ENCODE data around the gene GRB10.

The GRB10 gene

GRCh38 chr7:50687096-50687495, 95.6 kb downstream of the GRB10 start:
- FAIRE-seq (no peak), DNase-seq (ENCODE audit: insufficient read length, low spot score) (no peak)
- TF ChIP-seq CTCF (IDR thresholded peaks at IDR 0.05; ENCODE audit: insufficient read depth, missing control alignments), result no peak

GRCh38 chr7:50685135-50686065, 97.3 kb downstream of the GRB10 start:
- no peak for TF ChIP-seq CTCF (IDR thresholded peaks at IDR 0.05; ENCODE audit: insufficient read depth, missing control alignments)
- no peak for FAIRE-seq
- no peak for DNase-seq (ENCODE audit: insufficient read length, low spot score)

- no peak for DNase-seq (ENCODE audit: insufficient read length, low spot score)
- FAIRE-seq, result no peak
- no peak for TF ChIP-seq CTCF (IDR thresholded peaks at IDR 0.05; ENCODE audit: insufficient read depth, missing control alignments)
Measured at GRCh38 chr7:50684713-50685075, 98.0 kb downstream of the GRB10 start.

- TF ChIP-seq CTCF (IDR thresholded peaks at IDR 0.05; ENCODE audit: insufficient read depth, missing control alignments), result no peak
- no peak for FAIRE-seq
- DNase-seq (ENCODE audit: insufficient read length, low spot score), result no peak
Measured at GRCh38 chr7:50684011-50684712, 98.5 kb downstream of the GRB10 start.

GRCh38 chr7:50682573-50682972, 100.1 kb downstream of the GRB10 start:
- FAIRE-seq (no peak), DNase-seq (ENCODE audit: insufficient read length, low spot score) (no peak)
- no peak for TF ChIP-seq CTCF (IDR thresholded peaks at IDR 0.05; ENCODE audit: insufficient read depth, missing control alignments)

- no peak for DNase-seq (ENCODE audit: insufficient read length, low spot score)
- TF ChIP-seq CTCF (IDR thresholded peaks at IDR 0.05; ENCODE audit: insufficient read depth, missing control alignments), result no peak
- no peak for FAIRE-seq
Measured at GRCh38 chr7:50682079-50682478, 100.6 kb downstream of the GRB10 start.

All from D721Med (cell line).